ENCODE results near the gene RGS9.

The RGS9 gene

DNA sequence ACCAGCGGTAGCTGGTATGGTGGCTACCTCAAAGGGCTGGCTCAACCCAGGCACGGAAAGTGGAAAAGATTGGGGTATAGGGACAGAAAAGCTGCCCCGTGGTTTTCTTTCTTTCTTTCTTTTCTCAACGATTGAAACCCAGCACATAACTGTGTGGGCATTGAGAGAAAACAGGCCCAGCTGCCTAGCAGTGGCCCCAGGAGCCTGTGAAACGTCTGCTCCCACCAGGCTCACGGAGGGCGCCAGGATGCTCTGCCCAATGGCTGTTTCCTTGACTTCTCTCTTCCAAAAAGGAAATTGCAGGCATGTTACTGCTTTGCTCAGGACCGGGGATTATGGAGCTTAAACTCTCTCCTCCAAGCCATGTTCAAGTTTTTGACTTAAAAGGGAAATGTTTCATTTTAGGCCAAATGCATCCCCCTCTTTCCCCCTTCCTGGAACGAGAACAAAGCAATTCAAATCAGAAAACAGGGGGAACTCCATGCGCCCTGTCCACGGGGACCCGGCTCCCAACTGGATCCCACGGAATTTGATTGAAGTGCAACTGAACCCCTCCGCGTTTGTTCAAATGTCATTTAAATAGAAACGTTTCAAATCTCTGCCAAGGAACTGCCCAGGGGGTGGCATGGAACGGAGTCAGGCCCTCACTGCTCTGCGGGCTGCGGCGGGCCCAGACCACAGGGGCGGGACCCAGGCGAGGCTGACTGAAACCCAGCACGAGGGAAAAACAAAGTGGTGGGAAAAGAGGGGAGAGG is 133.5 kb downstream of the RGS9 start:
- TF ChIP-seq, protein P1, sequence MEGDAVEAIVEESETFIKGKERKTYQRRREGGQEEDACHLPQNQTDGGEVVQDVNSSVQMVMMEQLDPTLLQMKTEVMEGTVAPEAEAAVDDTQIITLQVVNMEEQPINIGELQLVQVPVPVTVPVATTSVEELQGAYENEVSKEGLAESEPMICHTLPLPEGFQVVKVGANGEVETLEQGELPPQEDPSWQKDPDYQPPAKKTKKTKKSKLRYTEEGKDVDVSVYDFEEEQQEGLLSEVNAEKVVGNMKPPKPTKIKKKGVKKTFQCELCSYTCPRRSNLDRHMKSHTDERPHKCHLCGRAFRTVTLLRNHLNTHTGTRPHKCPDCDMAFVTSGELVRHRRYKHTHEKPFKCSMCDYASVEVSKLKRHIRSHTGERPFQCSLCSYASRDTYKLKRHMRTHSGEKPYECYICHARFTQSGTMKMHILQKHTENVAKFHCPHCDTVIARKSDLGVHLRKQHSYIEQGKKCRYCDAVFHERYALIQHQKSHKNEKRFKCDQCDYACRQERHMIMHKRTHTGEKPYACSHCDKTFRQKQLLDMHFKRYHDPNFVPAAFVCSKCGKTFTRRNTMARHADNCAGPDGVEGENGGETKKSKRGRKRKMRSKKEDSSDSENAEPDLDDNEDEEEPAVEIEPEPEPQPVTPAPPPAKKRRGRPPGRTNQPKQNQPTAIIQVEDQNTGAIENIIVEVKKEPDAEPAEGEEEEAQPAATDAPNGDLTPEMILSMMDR (IDR thresholded peaks at IDR 0.05; ENCODE audit: extremely low read depth, insufficient read depth, missing control alignments) = no peak
- no peak for DNase-seq (ENCODE audit: low spot score)
- in situ Hi-C loops (cut with MboI; ENCODE audit: low pct_unique_long_range_greater_than_20kb, low sequenced_read_pairs, unreplicated experiment) = no loop called here

DNA sequence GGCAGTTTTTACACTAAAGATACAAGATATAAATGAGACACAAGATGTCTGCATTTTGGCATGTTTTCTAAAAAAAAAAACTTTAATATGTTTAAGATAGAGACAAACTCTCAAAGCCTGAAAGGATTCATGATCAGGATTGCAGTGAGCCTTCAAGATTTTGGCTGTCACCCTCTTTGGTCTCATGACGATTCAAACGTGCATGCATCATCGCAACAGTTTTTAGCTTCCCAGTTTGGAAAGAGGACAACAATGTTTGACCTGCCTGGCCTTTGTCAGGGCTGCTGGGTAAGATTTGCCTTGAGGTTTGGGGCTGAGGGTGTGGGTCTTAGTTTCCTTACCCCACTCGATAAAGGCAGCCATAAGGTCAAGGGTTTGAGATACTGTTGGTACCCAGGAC is 134.1 kb downstream of the RGS9 start:
- in situ Hi-C loops (cut with MboI; ENCODE audit: low pct_unique_long_range_greater_than_20kb, low sequenced_read_pairs, unreplicated experiment) = no loop called here
- no peak for DNase-seq (ENCODE audit: low spot score)
- TF ChIP-seq, protein P1 (IDR thresholded peaks at IDR 0.05; ENCODE audit: extremely low read depth, insufficient read depth, missing control alignments) = no peak
